ENCODE data around the gene GMIP.

Gene GMIP

GRCh38 chr19:19656451-19657396 lies 13.3 kb upstream of the GMIP start:
- no peak for DNase-seq

DNA sequence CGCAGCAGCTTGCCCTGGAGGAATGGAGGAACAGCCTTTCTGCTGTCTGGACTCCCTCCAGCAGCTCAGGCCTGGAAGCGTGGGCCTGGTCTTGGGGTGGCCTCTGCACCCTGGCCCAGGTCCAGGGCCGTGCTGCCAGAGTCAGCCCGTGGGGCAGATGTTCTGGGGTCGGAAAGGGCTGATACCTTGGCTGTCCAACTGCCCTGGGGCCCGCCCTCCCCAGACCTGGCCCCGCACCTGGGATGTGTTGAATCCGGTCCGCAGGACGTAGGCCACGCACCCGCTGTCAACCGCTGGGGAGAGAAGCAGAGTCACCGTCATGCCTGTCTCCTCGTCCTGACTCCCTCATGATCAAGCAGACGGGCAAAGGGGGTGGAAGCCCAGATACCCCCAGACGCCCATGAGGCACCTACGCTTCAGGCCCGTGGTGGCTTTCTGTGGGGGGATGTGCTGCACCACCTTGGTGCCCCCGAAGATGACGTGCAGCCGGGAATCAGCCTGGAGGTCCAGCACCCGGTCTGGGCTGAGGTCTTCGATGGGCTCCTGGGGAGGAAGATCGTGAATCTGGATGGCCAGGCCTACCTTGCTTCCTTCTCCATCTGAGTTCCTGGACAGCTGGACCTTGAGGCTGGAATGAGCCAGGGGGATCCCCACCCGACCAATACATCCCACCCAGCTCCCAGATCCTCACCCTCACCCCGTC lies 12.3 kb upstream of the GMIP start:
- no peak for DNase-seq

- DNase-seq, result no peak
Observed at GRCh38 chr19:19655051-19655594, 11.7 kb upstream of the GMIP start.

DNA sequence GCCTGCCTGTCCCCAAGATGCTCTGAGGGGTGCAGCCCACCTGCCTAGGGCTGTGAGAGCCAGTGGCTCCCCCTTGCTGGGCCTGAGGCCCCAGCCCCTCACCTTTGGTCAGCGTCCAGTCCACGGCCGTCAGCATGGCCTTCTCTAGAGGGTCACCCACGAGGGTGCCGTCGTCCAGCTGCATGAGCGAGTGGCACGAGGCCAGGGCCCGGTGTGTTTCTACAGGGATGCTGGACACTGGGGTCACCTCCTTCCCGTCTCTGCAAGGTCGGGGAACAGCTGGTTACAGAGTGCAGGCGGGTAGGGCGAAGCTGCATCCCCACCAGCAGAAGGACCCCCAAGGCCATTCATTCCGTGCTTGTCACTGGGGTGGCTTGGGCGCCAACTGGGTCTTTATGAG lies 11.0 kb upstream of the GMIP start:
- no peak for DNase-seq

DNA sequence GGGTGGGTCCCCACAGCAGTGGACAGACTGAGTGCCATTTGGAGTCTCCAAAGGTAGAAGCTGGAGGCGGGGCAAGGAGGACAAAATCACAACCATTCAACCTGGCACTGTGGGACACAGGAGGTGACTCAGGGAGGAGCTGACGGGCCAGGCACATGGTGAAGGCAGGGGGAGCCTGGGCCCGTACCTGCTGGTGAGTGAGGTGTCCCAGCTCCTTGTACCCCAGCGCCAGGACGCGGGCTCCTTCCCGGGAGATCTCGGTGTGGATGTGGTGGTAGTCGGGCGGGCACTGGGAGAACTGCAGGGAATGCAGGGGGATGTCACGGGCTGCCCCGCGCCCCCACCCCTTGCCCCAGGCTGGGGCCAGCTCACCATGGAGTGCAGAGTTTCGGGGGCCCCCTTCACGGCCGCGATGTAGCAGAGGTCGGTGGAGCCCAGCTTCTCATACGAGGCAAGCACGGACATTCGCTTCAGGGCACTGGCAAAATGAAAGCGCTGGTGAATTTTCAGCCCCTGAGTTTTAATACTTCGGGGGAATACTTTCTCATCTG lies 10.2 kb upstream of the GMIP start:
- no peak for DNase-seq

DNA sequence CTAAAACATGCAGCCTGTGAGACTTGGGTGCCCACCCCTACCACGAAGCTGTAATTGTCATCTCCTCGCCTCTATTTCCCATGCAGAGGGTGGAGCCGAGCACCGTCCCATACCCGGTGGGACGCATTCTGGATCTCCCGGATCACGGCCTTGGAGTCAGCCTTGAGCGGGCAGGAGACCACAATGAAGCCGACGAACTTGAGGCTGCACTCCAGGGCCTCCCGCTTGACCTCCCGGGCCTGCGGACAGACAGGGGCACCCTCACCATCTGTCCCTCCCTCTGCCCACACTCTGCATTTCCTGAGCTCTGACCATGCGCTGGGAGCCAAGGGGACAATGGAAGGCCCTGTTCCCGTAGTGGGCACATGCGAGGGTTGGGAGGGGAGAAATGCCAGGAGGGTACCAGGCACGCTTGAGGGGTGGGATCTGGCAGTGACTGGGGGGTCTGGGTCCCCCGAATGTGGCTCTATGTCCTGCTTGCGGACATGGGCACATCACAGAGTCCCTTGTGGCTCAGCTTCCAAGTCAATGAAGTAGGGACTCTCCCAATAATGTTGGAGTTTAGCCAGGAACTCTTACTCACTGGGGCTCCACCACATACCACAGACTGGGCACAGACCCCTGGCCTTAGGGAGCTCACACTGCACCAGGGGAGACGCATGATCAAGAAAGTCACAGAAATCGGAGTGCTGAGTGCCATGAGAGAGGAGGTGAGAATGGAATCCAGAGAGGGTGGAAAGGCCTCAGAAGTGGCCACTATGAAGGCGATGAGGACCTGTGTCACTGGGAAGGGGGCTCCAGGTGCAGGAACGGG lies 9.2 kb upstream of the GMIP start:
- DNase-seq, result no peak

GRCh38 chr19:19651076-19651475 lies 7.6 kb upstream of the GMIP start:
- DNase-seq, result no peak

DNA sequence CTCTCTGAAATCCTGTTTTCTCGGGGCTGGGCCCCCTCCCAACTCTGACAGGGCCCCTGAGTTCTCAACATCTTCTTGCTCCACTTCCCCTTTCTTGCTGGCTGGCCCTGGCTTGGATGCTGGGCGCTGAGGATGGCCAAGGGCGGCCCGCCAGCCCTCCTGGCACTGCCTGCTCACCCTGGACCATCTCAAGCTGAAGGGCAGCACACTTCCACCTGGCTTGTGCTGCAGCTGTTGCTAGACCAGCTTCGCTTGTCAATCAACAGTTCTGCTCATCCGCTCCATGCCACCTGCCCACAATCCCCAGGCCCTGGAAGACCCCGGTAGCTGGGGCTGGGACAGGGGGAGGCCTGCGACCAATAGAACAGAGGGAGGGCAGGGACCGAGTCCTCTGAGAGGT lies 6.9 kb upstream of the GMIP start:
- DNase-seq, result no peak

DNA sequence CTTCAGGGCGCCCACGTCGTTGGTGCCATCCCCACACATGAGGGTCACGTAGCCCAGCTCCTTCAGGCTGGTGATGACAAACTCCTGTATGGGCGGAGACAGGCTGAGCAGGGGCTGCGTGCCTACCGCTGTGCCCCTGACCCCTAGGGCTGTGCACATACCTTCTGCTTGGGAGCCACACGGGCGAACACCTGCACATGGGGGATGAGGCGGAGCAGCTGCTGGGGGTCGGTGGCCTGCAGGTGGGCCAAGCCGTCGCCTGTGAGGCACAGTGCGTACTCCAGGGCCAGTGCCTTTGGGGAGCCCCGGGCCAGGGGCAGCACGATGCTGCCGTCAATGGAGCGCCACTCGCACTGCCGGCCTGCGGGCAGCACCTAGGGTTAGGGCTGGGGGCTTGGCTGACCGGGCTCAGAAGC lies 6.1 kb upstream of the GMIP start:
- no peak for DNase-seq

- DNase-seq, result no peak
Observed at GRCh38 chr19:19649155-19649554, 5.7 kb upstream of the GMIP start.

GRCh38 chr19:19647037-19647835 lies 3.8 kb upstream of the GMIP start:
- no peak for DNase-seq

DNA sequence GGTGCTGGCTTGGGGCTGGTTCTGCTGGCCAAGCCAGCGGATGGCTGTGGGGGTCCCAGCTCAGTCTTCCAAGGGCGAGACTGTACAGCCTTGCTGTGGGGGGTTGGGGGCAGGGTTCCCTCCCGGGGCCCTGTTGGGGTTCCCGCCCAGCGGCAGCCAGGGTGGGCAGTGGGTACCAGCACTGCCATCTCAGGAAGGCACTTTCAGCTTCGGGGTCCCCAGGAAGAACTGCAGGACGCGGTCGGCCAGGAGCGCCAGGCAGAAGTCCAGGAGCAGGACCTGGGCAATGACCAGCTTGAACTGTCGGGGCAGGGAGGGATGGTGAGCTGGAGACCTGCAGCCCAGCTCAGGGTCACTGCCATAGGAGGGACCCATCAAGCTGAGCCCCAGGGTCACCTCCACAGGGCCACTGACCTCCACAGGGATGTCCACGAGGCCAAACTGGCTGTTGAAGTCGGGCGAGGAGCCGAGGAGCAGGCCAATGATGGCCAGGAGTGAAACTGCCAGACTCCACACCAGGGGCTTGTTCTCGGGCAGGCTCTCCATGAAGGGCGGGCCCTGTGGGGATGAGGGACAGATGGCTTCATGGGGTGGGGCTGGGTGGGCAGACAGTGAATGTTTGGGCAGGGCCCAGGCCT lies 1.9 kb upstream of the GMIP start:
- no peak for DNase-seq

GRCh38 chr19:19644054-19644388 lies 564 bp upstream of the GMIP start:
- no peak for DNase-seq

DNA sequence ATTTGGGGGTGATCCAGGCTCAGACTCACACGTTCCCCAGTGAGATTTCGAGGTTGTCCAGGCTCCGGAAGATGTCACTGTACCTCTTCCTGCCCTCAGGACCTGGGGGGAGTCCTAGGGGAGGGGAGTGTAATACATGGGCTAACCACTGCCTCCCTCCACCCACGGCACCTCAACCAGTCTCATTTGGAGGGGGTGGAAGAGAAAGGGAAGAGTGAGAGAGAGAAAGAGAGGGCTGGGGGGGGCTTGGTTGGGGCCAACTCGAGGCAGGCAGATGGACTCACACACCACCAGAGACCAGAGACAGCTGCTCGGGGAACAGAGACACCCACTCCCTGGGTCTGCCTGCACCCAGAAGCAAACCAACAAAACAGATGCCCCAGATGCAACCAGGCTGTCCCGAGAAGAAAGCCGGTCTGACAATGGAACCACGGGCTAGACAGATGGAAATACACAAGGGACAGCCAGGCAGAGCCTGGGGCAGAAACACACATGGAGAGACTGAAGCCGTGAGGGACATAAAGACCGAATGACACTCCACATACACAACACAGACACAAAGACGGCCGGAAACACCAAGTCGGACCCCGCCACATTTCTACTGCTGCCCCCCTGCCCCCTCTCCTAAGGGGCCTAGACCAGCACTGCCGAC lies 825 bp downstream of the GMIP start:
- DNase-seq, result no peak

- no peak for DNase-seq
Observed at GRCh38 chr19:19637523-19638251, 5.8 kb downstream of the GMIP start.

GRCh38 chr19:19637186-19637522 lies 6.3 kb downstream of the GMIP start:
- no peak for DNase-seq

DNA sequence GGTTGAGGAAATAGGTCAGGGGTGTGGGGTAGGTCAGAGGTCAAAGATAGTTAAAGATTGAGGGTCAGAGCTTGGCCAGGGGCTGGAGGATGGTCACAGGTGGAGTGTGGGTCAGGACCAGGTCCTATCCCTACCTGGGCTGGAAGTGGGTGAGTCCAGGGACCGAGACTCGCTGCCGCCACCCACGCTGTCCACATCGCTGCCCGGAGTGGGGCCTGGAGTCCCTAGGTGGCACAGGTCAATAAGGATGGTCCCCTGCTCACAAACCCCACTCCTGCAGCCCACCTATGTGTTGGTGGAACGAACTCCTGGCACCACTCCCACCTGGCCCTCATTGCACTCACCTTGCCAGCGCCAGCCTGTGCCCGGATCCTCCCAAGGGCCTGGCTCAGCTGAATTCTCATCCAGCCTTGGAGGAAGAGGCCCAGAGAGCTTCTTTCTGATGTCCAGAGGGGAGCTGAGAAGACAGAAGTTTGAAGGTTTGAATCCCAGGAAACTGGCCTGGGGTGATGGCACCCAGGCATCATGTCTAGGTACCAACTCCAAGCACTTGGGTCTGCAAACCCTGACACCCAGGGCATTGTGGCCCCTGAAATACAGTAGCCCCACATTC lies 6.8 kb downstream of the GMIP start:
- DNase-seq, result no peak

DNA sequence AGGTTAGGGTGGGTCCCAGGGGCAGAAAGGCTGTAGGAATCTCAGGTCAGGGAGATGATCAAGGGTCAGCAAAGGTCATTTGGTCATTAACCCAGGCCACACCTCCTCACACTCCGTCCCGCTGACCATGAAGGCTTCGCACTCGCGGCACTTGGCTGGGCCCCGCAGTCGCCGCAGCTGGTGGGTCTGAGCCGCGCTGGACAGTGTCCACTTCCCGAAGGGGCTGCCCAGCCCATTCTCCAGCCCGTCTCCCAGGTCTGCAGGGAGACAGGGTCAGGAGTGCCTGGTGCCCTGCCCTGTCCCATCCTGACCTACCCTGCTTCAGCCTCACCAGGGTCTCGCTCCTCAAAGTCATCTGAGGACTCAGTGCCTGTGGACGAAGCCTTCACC lies 8.1 kb downstream of the GMIP start:
- DNase-seq, result no peak

DNA sequence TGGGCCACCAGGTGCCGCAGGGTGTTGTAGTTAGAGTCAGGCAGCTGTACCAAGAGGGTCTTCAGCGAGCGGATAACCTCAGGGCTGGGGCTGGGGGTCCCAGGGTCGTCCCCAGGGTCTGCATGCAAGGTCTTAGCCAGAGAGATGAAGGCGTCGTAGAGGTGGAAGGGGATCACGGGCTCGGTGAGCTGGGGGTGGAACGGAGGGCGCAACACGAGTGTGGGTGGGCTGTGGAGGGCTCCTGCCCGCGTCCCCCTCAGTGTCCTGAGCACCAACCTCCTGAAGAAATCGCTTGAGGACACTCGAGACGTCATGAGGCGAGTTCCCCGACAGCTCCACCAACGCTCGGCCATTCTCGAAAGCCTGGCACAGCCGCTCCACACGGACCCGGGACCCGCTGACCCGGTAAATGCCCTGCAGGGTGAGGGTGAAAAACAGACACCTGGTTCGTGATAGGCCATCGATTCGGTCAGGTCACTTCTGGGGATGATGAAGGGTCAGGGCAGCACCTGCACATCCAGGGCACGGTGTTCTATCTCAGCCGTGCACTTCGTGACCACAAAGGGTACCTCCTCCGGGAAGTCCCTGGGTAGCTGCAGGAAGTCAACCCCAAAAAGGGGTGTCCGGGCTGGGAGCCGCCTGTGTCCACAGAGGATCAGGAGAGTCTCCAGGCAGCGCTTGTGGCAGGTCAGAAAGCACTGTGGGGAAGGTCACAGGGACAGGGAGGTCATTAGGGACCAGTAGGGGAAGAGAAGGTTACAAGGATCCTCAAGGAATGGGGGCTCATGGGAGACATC lies 8.7 kb downstream of the GMIP start:
- DNase-seq, result no peak

Measured in right forelimb (tissue), 1 donor.